ENCODE measurements around the gene DCC.

The DCC gene

DNA sequence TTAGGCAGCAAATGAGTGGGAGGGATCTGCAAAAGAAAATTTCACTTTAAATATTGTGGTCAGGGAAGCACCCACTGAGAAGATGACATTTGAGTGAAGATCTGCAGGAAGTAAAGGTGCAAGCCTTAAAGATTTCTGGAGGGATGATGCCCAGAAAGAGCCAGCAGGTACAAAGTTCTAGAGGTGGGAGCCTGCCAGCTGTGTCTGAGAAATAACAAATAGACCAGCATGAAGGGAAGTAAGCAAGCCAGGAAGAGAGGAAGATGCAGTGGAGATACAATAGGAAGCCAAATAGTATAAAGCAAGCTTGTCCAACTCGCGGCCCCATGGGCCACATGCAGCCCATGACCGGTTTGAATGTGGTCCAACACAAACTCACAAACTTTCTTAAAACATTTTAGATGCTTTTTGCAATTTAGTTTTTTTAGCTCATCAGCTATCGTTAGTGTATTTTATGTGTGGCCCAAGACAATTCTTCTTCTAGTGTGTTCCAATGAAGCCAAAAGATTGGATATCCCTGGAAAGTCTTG lies 489.9 kb downstream of the DCC start:
- no peak for DNase-seq

DNA sequence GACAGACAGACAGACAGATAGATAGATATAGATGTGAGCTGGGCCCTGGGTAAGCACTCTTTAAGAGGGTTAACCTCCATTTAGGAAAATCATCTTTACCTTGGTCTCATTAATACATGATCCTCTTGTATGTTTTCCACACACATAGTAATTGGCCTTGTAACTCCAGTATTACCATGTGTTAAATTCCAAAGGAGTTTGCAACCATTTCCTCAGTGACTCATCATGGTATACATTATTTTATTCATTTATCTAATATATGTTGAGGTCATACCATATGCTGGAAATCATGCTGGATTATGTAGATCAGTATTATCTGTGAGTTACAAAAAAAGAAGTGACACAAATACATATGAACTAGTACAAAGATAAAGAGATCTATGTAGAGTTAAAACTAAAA lies 504.3 kb downstream of the DCC start:
- no peak for DNase-seq

DNA sequence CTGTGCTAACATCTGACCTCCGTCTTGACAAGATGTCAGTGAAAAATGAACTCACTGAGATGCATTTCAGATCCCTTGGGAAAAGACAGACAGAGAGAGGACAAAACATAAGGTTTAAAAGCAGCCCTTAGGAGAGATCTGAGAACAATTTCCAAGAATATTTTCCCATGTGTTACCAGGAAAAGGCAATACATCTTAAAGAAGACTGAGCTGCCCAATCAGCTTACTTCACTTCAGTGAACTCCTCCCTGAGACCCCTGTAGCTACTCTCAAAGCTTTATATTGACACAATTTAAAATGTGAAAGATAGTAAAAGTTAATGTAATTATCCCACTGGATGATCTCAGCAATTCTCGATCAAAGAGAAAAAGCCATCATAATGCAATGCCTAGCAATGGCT lies 505.0 kb downstream of the DCC start:
- DNase-seq, result no peak

DNA sequence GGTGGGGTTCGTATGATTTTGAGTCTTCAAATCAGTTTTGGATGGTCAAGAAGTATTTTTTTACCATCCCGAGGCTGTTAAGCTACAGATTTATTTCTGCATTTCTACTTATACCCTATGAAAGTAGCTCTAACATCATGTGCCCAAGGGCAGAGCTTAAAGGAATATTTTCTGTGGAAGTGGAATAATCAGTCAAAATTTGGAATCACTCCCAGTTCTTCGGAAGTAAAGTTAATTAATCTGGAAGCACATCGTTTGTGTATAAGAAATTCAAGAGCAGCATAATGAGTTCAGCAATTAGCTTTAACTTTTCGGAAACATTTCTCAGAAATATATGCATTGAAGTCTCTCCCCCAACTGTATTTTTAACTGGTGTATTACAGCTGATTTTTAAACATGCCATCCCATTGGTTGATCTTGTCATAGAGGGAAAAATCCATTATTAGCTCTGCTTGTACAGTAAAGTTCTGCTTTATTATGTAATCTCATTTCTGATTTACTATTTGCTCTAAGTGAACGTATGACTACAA lies 510.1 kb downstream of the DCC start:
- DNase-seq, result no peak

DNA sequence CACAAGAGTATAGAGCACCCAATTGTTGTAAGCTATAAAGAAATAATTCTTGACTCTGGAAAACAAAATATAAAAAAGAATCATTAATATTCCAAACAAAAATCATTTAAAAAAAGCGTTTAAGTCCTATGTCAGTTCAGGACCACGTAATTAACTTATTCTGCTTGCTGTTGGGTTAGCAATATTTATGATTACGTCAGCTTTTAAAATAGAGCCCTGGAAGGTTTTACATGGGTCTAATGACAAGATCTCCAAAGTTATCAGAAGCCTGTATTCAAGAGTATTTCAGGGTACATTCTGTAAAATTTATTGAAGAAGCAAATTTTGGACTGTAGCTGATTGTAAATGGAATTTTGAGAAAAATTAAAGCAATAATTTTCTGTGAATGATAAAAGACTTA lies 521.6 kb downstream of the DCC start:
- no peak for DNase-seq

DNA sequence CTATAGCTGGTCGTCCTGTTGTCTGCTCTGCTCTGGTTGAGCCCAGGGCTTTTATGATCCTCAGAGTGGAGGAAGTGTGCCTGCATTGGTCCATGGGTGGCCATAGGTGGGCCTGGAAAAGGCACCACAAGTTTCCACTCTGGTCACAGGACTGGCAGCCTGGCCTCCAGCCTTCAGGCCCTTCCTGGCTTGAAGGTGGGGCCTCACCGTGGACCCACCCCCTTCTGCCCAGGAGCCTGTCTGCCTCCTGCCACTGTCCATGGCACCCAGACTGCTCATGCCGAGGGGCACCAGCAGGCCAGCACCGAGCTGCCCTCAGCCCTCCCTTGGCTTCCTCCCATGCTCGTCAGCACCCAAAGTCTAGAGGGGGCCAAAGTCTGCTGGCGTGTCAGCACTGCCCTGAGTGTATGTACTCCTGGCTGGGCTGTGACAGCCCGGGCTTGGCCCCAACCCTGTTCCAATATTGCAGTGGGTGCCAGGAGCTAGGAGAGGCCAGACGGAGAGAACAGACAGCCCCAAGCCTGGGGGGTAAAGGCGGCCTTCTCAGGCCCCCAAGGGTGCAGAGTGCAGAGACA lies 529.4 kb downstream of the DCC start:
- DNase-seq, result no peak

DNA sequence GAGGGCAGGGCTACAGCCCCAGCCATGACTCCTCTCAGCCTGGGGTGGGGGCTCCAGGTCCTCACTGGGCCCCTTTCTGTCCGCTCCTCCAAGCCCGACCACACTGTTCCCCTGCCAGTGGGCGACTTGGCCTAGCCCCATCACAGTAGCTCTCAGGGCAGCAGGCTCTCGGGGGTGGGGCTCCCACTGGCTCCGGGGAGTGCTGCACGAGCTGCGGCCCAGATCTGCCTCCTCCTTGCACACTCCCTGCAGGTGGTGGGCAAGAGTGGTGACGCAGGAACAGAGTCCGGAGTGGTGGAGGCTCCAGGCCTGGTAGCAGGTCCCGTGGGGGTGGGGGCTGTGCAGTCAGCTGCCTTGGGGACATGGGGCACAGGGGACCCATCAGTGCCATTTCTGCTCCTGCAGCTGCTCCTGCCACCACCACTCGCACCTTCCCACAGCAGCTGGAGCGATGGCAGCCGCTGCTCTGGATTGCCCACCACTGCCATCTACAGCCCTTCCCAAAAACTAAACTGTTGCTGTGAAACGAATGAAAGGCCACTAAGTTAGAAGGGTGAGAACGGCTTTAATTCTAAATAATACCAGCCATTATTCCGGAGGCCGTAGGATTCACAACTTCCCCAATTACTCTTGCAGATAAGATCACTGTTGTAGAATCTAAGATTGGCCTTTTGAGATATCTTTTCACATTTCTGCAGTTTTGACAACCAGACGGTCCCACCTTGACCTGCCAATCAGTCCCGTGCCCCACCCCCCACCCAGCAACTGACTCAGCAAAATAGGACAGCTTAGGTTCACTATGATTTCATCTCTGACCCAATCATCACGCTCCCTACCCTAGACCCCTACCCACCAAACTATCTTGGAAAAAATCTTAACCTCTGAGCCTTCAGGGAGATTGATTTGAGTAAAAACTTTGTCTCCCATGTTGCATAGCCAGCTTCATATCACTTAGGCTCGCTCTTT lies 530.2 kb downstream of the DCC start:
- no peak for DNase-seq

DNA sequence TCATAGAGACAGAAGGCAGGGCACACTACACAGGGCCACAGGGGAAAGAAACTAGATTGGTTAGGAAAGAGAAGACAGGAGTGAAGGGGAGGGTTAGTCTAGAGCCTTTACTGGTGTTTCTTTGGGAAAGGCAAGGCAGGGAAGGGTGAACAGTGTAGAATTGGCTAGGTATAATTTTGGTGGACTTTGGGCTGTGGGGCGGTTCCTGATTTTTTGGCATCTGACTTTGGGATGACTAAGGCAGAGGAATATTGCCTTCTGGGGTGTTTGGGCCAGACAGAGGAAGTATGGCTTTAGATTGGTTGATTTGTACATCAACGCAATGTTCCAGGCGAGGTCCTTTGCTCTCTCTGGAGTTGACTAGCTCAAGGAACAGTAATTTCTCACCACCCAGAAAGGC lies 534.8 kb downstream of the DCC start:
- no peak for DNase-seq

DNA sequence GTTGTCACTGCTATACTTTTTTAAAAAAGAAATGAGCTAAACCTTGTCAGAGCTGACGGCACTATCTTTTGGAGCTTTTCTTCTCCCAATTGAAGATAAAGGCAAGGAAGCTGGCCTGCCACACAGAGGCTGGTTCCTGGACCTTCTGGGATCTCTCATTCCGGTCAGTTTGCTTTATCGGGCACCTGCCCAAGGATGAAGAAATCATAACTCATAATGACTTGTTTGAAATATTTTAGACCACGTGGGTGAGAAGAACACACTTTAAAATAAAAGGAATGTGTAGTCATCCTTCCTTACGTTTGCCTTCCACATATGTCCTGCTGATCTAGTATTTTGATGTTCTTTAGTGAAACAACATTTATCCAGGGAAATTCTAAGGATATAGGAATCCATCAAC lies 535.7 kb downstream of the DCC start:
- DNase-seq, result no peak

DNA sequence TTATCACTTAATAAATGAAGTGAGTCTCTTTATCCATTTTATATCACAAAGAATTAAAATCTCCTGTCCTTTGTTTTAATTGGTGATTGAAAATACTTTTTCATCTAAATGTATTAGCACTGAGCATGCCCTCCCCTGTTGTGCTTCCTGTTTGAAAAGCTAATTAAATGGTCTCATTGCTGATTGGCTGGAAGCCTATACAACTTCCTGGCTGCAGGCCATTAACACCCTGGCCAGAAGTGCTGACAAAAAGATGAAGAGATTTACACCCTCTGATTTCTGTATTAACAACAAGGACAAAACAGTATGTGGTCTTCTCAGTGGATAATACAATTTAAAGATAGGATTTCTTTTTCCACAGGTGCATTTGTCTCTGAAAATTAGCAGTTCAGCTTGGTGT lies 548.0 kb downstream of the DCC start:
- no peak for DNase-seq

DNA sequence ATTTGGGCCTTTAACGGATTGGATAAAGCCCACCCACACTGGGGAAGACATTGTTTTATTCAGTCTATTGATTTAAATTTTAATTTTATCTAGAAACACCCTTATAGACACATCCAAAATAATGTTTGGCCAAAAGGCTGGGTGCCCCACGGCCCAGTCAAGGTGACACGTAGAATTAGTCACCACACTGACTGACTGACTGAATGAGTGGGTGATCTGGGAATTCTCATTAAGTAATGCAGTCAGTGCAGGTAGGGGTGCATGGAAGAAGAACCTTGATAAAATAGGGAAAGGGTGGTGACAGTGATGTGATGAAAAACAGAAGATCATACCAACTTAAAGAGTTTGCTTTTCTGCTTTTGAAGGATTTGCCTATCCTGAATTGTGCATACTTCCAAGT lies 554.8 kb downstream of the DCC start:
- no peak for DNase-seq

DNA sequence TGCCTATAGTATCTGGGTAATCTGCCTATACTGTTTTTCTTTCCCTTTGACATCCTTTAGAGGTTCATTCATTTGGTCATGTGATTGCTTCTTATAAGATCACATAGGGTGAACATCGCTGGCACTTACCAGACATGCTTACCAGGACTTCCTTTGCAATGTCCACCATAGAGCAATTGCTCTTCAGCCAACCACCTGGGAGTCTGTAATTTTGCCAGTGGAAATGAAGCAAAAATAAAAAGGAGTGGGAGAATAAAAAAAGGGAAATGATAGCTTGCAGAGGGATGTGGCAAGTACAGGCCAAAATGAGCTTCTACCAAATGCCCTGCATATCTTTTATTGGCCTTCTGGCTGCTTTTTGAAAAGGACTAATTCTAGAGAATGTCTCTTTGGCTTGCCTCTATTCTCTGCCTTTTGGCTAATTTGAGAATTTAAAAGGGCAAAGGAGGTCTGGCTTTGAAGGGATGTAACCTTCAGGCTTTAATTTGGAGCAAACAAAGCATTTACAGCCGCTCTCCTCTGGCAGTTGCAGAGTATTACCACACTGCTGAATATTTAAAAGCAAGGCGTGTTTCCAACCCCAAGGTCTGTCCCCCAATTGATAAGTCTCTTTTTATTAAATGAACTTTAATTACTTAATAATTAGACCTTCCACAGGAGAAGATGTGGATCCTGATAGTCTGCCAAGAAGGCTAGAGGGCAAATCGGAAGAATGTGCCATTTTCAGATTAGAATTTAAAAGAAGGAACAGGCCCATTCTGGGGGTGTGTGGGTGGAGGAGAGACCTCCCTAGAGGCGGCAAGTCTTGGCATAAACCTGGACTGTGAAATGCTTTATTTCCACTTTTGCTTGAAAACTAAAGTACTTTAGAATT lies 557.9 kb downstream of the DCC start:
- DNase-seq, result no peak

DNA sequence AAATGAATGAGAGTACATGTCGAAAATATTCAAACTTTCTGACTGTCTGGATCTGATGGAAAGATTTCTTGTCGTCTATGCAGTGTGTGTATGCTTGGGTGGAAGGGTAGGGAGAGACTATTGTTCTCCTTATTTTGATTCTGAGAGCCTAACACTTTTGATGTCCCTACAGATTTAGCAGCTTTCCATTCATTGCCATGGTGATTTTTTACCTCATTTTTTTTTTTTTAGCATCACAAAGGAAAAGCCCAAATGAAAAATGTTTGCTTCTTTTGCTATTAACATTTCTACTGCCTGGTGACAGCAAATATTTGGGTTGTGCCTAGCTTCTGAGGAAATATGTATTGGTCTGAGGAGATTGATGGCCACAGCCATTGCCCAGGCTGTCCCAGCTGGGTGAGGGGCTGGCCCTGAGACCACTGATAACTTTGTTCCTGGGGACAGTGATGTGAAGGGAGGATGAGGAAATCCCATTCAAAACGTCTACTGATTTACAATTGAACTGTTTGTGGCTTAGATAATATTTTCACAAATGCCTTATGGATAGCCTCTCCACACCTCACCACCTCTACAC lies 558.6 kb downstream of the DCC start:
- DNase-seq, result no peak

DNA sequence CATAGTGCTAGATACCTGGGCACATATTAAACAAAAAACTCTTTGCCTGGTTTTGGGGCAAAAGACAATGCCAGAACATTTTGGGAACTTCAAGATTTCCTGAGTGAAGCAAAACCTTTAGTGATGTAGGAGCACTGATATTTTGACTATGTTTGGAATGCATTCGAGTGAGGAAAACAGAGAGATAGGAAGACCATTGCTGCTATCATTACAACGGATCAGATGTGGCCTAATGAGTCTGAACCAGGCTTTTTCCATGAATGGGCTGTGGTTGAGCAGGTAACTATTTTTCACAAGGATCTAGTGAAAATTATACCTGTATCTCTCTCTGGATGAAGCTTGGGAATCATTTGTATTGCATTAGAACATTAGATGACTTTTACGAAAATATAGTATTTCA lies 562.2 kb downstream of the DCC start:
- no peak for DNase-seq

DNA sequence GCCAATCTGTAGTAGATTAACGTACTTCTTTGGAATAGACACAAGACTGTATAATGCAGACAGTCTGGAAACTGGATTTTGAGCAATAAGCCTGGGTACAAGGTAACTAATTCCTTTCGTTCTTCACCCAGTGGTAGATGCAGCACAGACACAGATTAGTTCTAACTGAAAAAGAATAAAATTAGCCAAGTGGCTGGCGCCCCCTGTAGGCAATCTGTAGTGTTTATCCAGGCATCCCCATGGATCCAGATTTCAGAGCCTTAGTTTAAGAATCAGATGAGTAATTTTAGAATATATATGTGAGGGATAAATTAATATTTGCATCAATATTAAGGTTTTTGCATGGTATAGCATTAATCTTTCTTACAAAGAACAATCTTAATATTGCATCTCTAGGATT lies 563.9 kb downstream of the DCC start:
- DNase-seq, result peak in 2 of 3 donors; percentile 10 to 15

DNA sequence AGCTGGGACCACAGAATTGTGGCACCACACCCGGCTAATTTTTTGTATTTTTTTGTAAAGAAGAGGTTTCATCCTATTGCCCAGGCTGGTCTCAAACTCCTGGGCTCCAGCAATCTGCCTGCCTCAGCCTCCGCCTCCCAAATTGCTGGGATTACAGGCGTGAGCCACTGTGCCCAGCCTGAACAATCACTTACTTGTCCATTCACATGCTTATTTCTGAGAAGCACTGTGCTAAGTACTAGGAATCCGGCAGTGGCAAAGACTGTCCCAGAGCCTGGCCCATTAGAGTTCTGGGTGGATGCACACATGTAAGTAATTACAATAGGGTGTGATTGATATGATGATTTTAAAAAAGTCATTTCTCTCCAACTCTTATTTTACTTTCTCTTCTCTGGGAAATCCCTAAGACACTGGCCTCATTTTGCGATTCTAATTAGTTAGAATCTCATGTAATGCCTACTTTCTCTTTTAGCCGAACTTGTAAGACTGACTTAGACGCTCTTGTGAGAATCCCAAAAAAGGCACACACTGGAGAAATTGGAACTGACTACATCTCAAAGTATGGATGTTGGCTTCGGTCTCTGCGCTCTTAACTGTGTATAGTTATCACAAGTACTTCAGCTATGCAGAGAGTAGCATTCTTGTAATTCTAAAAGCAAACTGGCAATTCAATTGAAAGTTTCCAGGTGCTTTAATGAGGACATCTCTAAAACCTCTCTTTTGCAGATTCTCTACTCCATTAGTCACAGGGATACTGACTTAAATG lies 567.7 kb downstream of the DCC start:
- DNase-seq, result no peak

DNA sequence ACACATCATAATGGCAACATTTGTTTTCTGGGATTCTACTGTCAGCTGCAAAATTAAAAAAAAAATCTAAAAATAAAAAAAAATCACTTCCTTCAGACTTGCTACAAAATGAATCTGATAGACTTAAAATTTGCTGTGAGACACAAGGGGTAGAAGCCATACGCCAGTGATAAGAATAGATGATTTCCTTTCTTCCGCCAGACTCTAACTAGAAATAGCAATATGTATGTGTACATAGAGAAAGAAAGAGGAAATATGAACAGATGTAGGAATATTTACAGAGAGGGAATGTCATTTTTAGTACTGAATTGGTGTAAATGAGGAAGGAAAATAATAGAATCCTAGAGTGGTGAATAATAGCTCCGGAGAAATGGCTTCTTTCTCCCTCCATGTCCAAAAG lies 574.2 kb downstream of the DCC start:
- DNase-seq, result no peak

DNA sequence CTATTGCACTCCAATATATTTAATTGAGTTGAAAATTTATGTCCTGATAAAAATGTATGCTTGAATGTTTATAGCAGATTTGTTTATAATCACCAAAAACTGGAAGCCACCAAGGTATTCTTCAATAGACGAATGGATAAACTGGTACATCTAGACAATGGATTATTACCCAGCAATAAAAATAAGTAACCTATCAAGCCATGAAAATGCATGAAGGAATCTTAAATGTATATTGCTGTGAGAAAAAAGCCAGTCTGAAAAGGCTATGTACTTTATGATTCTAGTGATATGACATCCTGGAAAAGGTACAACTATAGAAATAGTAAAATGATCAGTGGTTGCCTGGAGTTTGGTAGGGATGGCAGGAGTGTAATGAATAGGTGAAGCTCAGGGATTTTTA lies 580.7 kb downstream of the DCC start:
- DNase-seq, result no peak

DNA sequence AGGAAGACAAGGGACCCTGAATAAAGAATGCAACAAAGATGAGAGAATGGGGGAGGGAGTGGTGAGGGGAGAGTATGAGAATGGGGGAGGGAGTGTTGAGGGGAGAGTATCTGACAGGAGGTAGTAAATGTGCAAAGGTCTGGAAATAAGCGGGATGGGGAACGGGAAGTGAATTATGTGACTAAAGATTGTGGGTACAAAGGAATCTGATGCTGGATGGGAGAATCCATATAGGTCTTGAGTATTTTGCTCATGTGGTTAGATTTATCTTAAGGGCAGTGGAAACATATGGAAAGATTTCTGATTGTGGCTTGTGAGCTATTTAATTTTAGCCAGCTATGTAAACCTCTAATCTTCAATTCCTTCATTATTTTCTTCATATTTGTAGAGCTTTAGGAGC lies 593.4 kb downstream of the DCC start:
- DNase-seq, result no peak

DNA sequence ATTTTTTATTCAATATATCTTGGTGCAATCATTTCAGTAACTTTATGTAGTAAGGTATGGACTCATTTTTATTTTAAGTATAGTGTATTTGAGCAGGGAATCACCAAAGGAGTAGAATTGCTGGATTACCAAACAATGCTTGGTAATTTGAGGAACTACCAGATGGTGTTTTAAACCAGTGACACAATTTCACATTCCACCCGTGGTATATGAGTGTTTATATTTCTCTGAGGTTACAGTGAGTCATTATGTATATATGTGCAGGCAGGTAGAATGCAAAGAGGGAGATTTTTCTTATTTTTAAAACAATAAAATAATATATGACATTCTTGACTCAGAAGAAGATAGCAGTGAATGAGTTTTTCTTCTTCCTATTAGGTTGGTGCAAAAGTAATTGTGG lies 596.9 kb downstream of the DCC start:
- DNase-seq, result no peak

DNA sequence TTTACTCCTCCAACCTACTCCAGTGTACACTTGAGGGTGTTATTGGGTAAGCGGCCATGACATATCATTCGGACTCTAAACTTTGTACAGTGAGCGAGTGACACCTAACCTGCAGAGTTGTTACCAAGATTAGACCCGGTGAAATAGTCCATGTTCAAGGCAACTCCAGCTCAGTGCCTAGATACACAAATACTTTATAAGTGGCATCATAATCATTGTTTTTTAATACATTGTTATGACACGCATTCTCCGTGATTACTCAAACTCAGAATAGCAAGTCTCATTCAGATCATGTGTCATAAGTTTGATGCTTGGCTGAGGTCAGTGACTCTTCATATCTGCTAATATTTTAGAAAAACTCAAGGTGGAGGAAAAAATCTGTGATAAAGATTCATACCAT lies 597.8 kb downstream of the DCC start:
- no peak for DNase-seq

DNA sequence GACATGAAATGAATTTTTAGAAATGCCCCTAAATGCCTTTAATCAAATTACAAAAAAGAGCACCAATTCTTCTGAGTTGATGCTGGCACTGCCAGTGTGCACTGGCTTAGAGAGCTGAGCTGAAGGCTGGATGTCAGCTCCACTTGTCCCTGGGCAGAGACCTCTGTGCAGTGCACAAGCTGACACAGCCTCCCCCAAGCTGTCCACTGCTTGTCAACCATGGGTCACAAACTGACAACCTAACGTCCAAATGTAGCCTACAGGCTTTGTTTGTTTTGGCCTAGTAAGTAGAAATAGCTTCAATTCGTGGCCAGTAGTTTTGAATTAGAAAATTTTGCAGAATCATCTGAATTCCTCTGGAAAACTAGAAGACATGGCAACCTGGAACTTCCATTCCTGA lies 605.6 kb downstream of the DCC start:
- no peak for DNase-seq

Data from suppressor macrophage treated with lipopolysaccharide for 1 hour (primary cell).